Upper lobe of right lung (tissue), 1 donor: Measurements from ENCODE around the gene TBCB. TPM values are rescaled to one million over a fixed set of nuclear protein-coding genes. Genes with fewer than 3 reads are reported as not detected.
"Not testable (repeated sequence)": the region's sequence is repeated elsewhere in the genome, so short reads cannot be mapped to it uniquely, and the experiment has no call there.

Source experiments
- ATAC-seq: fragments of 200-7000 bp; cut with Tn5 transposase; one replicate; pipeline ENCODE4 v1.9.1; 2020; ENCODE audit warnings: mild to moderate bottlenecking, moderate library complexity
- DNase-seq: peaks from one replicate; pipeline ENCODE4 v3.0.0-alpha.2; 2020
- H3K27ac ChIP-seq: fragments of 200-600 bp; one replicate; pipeline ENCODE4 v1.8.0; 2022
- H3K27me3 ChIP-seq: fragments of 200-600 bp; one replicate; pipeline ENCODE4 v1.8.0; 2022; ENCODE audit warnings: mild to moderate bottlenecking
- H3K36me3 ChIP-seq: fragments of 200-600 bp; one replicate; pipeline ENCODE4 v1.8.0; 2022
- H3K4me1 ChIP-seq: fragments of 200-600 bp; one replicate; pipeline ENCODE4 v1.8.0; 2022
- H3K4me3 ChIP-seq: fragments of 200-600 bp; one replicate; pipeline ENCODE4 v1.8.0; 2022; ENCODE audit warnings: mild to moderate bottlenecking
- H3K9me3 ChIP-seq: fragments of 200-600 bp; one replicate; pipeline ENCODE4 v1.8.0; 2022
- CTCF ChIP-seq: fragments of 200-600 bp; IDR thresholded peaks from one replicate; pipeline ENCODE4 v1.8.0; 2022; ENCODE audit warnings: antibody characterized with exemption
- intact Hi-C: fragments of 100-400 bp; cut with DNase I; formaldehyde crosslinking; loops from one replicate; pipeline ENCODE4 v1.11.0; 2022
- total RNA-seq: library from RNA; stranded (reverse); fragmentation: NEBNext Ultra II Directional; extraction: Animal tissue kit (Norgen Biotek cat#: 25700); gene quantifications from one replicate; pipeline ENCODE4 v1.2.1, GENCODE V29; 2021
- donor health status: DM: no; HTN: yes; CAD: no; lungs with severe emphysema.

Gene TBCB
- total RNA-seq, 1 donor from 2014 or later: 82.2 TPM

GRCh38 chr19:36172852-36173251 is 57.6 kb downstream of the TBCB start:
- Histone ChIP-seq H3K27ac (no peak overlapping the region), H3K4me1 (peaks cover 3% of the 10 kb centered on the region), H3K27me3 (no peaks in the 10 kb centered on the region), H3K4me3 (no peak overlapping the region), H3K36me3 (no peaks in the 10 kb centered on the region), H3K9me3 (no peaks in the 10 kb centered on the region)
- ATAC-seq (no peak), DNase-seq (no peak)
- TF ChIP-seq CTCF: no peak
- intact Hi-C loops: no loop called here

GRCh38 chr19:36173846-36174245 is 58.6 kb downstream of the TBCB start:
- ATAC-seq, DNase-seq, H3K36me3 ChIP-seq, H3K9me3 ChIP-seq, H3K27ac ChIP-seq, H3K27me3 ChIP-seq, H3K4me3 ChIP-seq, H3K4me1 ChIP-seq, intact Hi-C loops: not testable (repeated sequence)

Other genes with a start within 250 kb of the TBCB start
- 7.0 TPM for gene APLP1, start 246.9 kb upstream of the TBCB start, total RNA-seq
- 19.5 TPM for gene NFKBID, start 214.9 kb upstream of the TBCB start, total RNA-seq
- 44.0 TPM for gene HCST, start 212.9 kb upstream of the TBCB start, total RNA-seq
- gene TYROBP, start 207.2 kb upstream of the TBCB start, total RNA-seq: 367 TPM
- gene LRFN3, start 179.1 kb upstream of the TBCB start, total RNA-seq: 10.5 TPM
- gene SDHAF1, start 120.3 kb upstream of the TBCB start, total RNA-seq: 14.2 TPM
- 8.1 TPM for gene SYNE4, start 106.7 kb upstream of the TBCB start, total RNA-seq
- gene ALKBH6, start 101.3 kb upstream of the TBCB start, total RNA-seq: 18.7 TPM
- gene CLIP3, start 82.6 kb upstream of the TBCB start, total RNA-seq: 10.5 TPM
- 5.2 TPM for gene THAP8, start 61.2 kb upstream of the TBCB start, total RNA-seq
- gene WDR62, start 60.6 kb upstream of the TBCB start, total RNA-seq: 0.93 TPM
- gene OVOL3, start 4.3 kb upstream of the TBCB start, total RNA-seq: not detected
- 37.6 TPM for gene POLR2I, start 593 bp upstream of the TBCB start, total RNA-seq
- gene CAPNS1, start 24.6 kb downstream of the TBCB start, total RNA-seq: 582 TPM
- 79.4 TPM for gene COX7A1, start 37.0 kb downstream of the TBCB start, total RNA-seq
- 6.4 TPM for gene ZNF565, start 99.2 kb downstream of the TBCB start, total RNA-seq
- 41.2 TPM for gene ZNF146, start 99.6 kb downstream of the TBCB start, total RNA-seq